ENCODE data around the gene TBX18. TPM values are rescaled to one million over a fixed set of nuclear protein-coding genes. Genes with fewer than 3 reads are reported as not detected.

The TBX18 gene
- total and polyA plus RNA-seq, 9 of the 15 experiments (the other 6 are each of a cell fraction or from before 2014, with no cell fraction given) = 4.0 to 36.1 (median 20.7) TPM

- peak; percentile 83 for TF ChIP-seq JUND (IDR thresholded peaks at IDR 0.05; ENCODE audit: borderline replicate concordance, low read depth, low read length)
- peak; percentile 81; the same call in 2 of the 3 replicates for TF ChIP-seq JUND (tag; IDR thresholded peaks at IDR 0.05; ENCODE audit: borderline replicate concordance, low read depth, low read length)
- TF ChIP-seq HNRNPL (IDR thresholded peaks at IDR 0.05; ENCODE audit: low read depth, low read length) = no peak
- TF ChIP-seq E2F1 (CRISPR knock-in tag; IDR thresholded peaks at IDR 0.05) = no peak
- TF ChIP-seq STAT5A (IDR thresholded peaks at IDR 0.05; ENCODE audit: borderline replicate concordance, low read length) = no peak
- TF ChIP-seq FUS (optimal IDR thresholded peaks at IDR 0.05; ENCODE audit: low read depth, low read length) = no peak
- no peak for TF ChIP-seq ZSCAN32 (CRISPR knock-in tag; IDR thresholded peaks at IDR 0.05)
- TF ChIP-seq MBD1 (CRISPR knock-in tag; IDR thresholded peaks at IDR 0.05) = no peak
- no peak for TF ChIP-seq XRCC5 (IDR thresholded peaks at IDR 0.05; ENCODE audit: low read depth, low read length)
- no peak for TF ChIP-seq ZNF175 (CRISPR knock-in tag; IDR thresholded peaks at IDR 0.05; ENCODE audit: low read depth)
- 0 out of 2 replicates have a peak, but pooled peaks have one; percentile 27 for TF ChIP-seq VEZF1 (CRISPR knock-in tag; IDR thresholded peaks at IDR 0.05)
- peak; percentile 99 for TF ChIP-seq ZNF316 (IDR thresholded peaks at IDR 0.05)
- peak; percentile 72 for TF ChIP-seq DPF2 (IDR thresholded peaks at IDR 0.05)
- TF ChIP-seq RBM39 (optimal IDR thresholded peaks at IDR 0.05; ENCODE audit: low read depth, low read length) = no peak
- no peak for TF ChIP-seq PRDM10 (IDR thresholded peaks at IDR 0.05; ENCODE audit: partially characterized antibody)
- peak; percentile 73 for TF ChIP-seq ATF3 (IDR thresholded peaks at IDR 0.05)
- no peak for TF ChIP-seq ATF3 (CRISPR knock-in tag; conservative IDR thresholded peaks at IDR 0.05)
- TF ChIP-seq NR2C2 (CRISPR knock-in tag; IDR thresholded peaks at IDR 0.05) = no peak
- no peak for TF ChIP-seq NR2C2 (tag; IDR thresholded peaks at IDR 0.05)
- TF ChIP-seq ZNF140 (CRISPR knock-in tag; IDR thresholded peaks at IDR 0.05) = no peak
- TF ChIP-seq PML (IDR thresholded peaks at IDR 0.05; ENCODE audit: low read length) = no peak
- peak in 1 of 2 experiments; percentile 35; a peak in 1 of 4 replicates for TF ChIP-seq TBL1XR1 (IDR thresholded peaks at IDR 0.05; ENCODE audit: low read length in 2 of 2)
These were observed 26.8 kb upstream of the TBX18 start (continued) for GRCh38 chr6:84791233-84791632.
